GM18520 (cell line): ENCODE results near the gene EDARADD.
"Not testable (repeated sequence)": the region's sequence is repeated elsewhere in the genome, so short reads cannot be mapped to it uniquely, and the experiment has no call there.

Experiments used
- ATAC-seq: cut with Tn5 transposase; IDR thresholded peaks from one replicate; pipeline ENCODE4 v1.9.1; 2021; ENCODE audit not compliant: unreplicated experiment

The EDARADD gene

DNA sequence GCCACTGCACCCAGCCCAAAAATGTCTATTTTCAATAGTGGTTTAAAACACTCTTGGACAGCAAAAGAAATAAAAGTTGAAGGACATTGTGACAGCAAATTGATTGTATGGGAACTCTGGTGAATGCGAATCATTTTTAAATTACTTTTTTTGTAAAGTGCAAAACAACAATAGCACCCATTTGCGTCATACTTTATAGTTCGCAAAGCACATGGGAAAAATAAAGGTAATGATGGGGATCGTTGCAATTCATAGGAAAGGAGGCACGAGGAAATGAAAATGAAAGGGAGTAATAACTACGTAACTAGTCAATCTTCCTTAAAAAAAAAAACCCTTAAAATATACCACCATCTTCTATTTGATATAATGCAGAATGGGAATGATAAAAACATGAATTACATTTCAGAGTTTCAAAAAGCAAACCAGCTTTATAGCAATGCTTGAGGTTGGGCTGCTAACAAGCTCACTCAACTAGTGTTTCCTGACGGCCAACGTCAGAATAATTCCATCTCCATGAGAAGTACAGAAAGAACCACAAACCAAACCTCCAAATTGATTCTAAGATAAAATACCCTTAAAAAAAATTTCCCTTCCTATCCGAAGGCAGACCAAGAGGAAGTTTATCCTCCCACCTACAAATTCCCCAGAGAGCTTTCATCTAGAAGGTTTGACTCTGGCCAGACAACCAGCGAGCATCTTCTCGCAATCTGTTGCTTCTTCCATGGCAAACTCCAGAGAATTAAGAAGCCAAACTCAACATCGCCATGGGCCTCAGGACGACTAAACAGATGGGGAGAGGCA lies at the start of gene EDARADD:
TSS of gene EDARADD (plus strand) at position 606 of the 801 bp plus-strand sequence. CDS start at position 765, 159 bp downstream.
- ATAC-seq: no peak

DNA sequence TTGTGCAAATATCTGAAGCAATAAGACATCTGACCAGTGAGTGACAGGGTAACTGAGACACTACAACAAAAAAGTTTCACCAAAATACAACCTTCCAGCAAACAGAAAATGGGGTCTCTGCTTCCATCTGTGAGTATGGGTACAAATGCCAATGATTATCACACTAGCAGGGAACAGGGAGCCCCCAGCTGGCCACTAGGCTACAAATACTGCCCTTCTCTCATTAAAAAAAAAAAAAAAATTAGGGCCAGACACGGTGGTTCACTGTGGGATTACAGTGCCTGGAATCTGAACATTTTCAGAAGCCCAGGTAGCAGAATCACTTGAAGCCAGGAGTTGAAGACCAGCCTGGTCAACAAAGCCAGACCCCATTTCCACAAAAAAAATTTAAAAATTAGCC lies 48.4 kb upstream of the EDARADD start:
- no peak for ATAC-seq

DNA sequence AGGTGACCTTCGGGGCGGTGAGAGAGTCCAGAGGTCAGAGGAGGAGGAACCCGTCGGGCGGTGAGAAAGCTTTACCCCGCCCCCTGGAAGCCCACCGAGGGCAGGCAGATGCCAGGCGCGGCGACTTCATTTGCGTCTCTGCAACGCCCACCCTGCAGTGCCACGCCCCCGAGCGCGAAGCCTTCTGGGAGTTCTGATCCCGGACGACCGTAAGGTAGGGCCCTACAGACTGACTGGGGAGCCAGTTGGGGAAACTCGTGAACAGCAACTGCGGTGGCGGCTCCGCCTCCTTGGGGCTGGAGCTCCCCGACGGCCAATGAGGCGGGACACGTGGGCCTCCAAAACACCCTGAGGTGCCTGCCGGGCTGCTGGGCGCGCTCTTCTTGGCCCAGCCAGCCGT lies 46.0 kb upstream of the EDARADD start:
- ATAC-seq: no peak

DNA sequence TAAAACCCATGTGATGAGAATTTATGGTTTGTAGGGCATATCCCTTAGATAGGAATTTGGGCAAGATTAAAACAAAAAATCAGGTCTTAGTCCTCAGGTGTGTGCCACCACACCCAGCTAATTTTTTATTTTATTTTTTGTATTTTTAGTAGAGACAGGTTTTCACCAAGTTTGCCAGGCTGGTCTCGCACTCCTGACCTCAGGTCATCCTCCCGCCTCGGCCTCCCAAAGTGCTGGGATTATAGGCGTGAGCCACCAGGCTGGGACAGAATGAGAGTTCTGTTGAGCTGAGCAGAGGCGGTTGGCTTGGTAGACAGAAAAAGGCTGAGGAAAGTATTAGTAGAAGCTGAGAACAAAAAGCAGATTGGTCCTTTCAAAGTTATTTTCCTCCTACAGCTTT lies 43.8 kb upstream of the EDARADD start:
- no peak for ATAC-seq

DNA sequence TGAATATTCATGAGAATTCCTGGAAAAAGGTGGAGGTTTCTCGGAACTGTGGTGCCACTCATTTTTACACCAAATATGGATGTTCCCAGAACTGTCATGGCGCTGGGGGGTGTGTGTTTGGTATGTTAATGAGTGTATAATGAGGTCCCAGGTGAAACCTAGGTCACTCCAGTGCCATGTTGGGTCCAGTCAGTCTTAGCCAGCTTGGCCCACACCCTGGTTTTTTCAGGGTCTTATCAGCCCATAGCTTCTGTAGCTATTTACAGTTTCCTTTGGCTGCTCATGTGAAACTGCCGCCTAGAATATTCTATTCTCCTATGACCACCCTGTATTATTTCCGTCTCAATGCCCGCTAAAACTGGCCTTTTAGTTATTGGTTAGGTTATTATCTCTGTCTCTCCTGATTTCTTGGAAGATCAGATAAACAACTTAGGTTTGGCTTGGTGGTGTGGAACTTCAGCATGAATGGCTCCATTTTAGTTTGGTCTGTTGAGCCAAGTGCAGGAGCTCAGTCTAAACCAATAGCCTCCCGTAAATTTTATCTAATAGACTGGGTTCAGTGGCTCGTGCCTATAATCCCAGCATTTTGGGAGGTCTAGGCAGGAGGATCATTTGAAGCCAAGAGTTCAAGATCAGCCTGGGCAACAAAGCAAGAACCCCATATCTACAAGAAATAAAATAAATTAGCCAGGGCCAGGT lies 42.1 kb upstream of the EDARADD start:
- no peak for ATAC-seq

DNA sequence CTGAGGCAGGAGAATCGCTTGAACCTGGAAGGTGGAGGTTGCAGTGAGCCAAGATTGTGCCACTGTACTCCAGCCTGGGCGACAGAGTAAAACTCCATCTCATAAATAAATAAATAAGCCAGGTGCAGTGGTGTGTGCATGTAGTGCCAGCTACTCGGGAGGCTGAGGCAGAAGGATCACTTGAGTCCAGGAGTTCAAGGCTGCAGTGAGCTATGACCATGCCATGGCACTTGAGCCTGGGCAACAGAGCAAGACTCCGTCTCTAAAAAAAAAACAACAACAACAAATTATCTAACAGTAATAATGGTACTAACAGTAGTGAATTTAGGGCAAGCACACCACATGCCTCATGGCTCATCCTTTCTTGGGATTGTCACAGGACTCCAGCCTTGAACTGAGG lies 41.3 kb upstream of the EDARADD start:
- ATAC-seq: not testable (repeated sequence)

DNA sequence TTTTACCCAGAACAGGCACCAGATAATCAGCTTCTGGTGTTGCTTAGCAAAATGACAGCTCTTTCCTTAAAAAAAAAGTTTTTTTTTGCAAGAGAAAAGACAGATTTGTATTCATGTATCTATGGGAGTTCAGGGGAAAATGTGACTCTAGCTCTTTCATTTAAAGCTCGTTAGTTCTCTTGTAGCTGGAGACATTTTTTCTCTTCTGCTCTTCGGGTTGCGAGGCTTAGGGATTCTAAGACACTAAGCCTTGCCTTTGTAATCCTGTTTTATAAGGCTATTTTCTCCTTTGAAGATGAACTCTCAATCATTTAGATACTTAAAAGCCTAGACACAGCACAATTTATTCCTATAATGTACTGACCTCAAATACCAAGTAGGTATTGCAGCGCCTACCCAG lies 40.3 kb upstream of the EDARADD start:
- no peak for ATAC-seq

DNA sequence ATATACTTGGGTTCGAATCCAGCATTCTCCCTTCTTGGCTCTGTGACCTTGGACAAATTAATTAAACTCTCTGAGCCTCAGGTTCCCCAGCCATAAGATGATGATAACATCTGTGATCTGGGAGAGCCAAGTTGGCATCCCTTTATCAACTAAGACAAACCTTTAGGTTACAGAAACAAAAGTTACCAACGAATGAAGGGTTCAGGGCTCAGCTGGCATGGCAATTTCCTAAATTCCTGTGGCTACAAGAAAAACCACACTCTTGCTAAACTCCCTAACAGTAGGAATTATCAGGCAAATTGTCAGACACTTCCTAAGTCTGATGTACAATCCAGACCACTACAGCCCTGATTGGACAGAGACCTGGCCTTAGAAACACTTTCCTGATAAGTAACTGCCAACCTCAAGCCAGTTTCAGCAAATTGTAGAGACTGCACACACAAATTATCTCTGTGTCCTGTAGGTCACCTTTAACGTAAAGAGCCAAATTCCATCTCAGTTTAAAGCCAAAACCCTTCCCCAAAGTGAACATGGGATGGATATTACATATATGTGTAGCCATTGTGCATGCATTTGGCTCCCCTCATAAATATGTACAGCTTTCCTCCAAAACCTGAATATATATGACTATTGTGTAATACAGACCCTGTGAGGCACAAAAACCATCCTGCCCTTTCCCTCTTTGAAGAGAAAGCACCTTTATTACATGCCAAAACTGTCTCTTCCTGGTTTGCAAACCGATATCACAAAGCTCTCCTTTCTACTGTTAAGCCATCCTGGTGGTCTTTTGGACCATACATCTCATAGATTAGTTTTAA lies 39.5 kb upstream of the EDARADD start:
- no peak for ATAC-seq

DNA sequence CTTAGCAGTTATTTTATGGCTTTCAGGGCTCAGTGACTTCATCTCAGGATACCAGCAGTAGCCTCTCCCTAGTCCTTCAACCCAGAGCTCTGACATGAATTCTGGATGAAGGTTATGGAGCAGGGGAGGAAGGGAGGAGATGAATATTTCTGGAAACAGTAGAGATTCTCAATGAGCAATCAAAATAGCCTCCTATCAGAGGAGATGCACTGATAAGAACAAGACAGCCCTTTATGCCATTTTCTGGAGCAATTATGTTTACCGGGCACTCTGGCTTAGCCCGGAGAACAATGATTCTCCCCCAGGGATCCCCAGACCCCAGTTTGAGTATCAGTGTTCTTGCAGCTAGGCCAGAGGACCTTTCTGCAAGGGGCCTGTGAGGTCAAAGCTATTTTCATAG lies 37.9 kb upstream of the EDARADD start:
- no peak for ATAC-seq

DNA sequence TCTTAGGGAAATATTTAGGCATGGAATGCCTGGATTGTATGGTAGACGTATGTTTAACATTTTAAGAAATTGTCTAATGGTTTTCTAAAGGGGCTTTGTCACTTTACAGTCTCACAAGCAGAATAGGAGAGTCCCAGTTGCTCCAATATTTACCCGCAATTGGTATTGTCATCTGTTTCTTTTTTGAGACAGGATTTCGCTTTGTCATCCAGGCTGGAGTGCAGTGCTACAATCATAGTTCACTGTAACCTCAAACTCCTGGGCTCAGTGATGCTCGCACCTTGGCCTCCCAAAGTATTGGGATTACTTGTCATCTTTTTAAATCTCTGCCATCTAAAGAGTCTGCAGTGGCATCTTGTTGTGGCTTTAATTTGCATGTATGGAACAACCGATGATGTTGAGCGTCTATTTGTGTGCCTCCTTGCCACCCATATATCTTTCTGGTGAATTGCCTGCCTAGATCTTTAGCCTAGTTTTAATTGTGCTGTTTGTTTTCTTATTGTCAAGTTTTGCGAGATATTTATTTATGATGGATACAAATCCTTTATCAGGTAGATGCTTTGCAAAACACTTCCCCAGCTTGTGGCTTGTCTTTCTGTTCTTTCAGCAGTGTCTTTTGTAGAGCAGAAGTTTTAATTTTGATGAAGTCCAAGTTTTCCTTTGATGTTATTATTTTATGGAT lies 32.0 kb upstream of the EDARADD start:
- no peak for ATAC-seq

DNA sequence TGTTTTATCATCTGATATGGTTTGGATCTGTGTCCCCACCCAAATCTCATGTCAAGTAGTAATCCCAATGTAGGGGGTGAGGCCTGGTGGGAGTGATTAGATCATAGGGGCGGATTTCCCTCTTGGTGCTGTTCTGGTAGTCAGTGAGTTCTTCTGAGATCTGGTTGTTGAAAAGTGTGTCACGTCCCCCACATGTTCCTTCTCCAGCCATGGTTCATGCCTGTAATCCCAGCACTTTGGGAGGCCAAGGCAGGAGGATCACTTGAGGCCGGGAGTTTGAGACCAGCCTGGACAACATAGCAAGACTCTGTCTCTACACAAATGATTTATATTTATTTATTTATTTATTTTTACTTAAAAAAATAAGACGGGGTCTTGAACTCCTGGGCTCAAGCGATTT lies 30.8 kb upstream of the EDARADD start:
- ATAC-seq: no peak

DNA sequence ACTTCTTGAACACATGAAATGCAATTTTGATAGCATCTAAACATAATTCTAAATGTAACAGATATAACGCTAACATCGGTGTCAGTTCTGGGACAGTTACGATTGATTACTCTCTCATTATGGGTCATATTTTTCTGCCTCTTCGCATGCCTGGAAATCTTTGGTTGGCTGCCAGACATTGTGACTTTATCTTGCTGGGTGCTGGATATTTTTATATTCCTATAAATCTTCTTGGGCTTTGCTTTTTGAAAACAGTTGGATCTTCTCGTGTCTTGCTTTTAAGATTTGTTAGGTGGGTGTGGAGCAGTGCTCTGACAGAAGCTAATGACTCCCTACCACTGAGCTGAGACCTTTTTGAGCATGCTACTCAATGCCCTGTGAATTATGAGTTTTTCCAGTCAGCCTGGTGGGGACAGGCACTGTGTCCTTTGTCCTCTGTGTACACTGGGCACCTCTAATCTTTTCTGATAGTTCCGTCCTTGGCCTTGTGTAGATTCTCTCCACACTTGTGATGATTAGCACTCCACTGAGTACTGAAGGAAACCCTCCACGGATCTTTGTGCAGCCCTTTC lies 28.0 kb upstream of the EDARADD start:
- no peak for ATAC-seq

DNA sequence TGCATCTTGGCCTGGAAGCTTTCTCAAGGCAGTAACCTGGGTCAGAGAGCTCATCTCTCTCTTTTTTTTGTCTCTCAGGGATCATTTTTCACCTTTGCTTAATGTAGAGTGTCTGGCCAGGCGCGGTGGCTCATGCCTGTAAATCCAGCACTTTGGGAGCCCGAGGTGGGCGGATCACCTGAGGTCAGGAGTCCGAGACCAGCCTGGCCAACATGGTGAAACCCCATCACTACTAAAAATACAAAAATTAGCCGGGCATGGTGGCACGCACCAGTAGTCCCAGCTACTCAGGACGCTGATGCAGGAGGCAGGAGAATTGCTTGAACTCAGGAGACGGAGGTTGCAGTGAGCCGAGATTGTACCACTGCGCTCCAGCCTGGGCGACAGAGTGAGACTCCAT lies 27.4 kb upstream of the EDARADD start:
- not testable (repeated sequence) for ATAC-seq

DNA sequence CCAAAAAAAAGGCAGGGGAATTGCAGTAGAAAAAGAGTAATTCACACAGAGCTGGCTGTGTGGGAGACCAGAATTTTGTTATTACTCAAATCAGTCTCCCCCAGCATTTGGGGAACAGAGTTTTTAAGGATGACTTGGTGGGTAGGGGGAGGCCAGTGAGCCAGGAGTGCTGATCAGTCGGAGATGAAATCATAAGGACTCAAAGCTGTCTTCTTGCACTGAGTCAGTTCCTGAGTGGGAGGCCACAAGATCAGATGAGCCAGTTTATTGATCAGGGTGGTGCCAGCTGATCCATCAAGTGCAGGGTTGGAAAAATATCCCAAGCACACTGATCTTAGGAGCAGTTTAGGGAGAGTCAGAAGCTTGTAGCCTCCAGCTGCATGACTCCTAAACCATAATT lies 23.7 kb upstream of the EDARADD start:
- ATAC-seq: no peak

DNA sequence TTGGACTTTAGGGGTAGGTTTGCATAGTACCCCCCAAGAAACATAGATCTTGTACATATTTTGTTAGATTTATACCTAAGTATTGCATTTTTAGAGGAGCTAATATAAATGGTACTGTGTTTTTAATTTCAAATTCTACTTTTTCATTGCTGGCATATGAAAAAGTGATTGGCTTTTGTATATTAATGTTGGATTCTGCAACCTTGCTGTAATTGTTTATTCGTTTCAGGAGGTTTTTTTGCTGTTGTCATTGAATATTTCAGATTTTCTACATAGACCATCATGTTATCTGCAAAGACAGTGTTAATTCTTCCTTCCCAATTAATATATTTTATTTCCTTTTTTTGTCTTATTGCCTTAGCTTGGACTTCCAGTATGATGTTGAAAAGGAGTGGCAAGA lies 23.0 kb upstream of the EDARADD start:
- ATAC-seq: no peak

DNA sequence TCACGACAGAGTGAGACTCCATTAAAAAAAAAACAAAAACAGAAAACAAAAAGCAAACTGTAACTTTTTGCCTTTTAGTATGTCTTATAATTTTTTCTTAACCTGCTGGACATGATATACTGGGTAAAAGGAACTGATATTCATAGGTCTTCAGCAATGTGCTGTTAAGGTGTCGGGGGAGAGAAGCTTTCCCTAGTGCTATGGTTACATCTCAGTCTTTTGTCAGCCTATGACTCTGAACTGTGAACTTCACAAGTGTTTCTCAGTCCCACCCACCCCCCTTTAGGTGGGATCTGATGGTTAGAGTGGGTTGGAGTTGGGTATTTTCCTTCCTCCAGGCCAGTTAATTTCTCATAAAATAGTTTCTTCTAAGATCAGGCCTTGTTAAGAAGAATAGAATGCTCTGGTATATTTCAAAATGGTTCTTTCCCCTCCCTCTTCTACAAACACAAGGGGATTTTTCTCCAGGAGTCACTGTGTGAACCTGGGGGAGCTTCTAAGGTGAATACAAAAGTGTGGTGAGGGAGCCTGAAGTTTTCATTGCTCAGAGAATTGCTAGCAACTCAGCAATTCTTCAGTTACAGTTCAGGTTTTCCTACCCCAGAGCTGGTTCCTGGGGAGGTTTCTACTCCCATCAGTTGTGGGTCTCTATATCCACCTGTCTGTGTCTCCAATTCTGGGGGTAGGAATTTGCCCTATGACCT lies 16.1 kb upstream of the EDARADD start:
- no peak for ATAC-seq

DNA sequence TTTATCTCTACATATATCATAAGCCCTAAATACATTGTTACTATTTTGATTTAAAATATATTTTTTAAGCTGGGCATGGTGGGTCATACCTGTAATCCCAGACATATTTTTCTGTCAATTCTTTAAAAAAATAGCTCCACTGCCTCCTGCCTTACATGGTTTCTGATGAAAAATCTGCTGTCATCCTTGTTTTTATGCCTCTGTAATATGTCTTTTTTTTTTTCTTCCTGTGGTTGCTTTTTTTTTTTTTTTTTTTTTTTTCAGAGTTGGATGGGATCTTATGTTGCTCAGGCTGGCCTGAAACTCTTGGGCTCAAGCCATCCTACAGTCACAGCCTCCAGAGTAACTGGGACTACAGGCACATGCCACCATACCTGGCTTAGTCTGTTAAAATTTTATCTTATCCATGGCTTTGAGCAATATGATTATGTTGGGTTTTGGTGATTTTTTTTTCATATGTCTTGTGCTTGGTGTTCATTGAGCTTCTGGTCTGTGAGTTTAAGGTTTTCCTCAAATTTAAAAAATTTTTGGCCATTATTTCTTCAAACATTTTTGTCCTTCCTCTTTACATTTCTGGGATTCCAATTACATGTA lies 12.4 kb upstream of the EDARADD start:
- no peak for ATAC-seq

DNA sequence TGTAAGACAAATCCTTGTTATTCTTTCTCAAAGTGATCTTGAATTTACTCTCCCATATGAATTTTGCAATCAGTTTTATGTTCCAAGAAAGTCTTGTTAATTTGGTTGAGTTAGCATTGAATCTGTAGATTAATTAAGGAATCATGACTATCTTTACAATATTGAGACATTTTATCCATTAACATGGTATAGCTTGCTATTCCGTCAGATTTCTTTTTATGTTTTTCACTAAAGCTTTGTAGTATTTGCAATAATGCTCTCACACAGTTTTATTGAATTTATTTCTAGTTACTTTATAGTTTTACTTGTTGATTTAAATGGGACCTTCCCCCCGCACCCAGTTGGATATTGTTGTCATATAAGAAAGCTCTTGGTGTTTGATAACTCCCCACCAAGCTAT lies 5.8 kb upstream of the EDARADD start:
- no peak for ATAC-seq

DNA sequence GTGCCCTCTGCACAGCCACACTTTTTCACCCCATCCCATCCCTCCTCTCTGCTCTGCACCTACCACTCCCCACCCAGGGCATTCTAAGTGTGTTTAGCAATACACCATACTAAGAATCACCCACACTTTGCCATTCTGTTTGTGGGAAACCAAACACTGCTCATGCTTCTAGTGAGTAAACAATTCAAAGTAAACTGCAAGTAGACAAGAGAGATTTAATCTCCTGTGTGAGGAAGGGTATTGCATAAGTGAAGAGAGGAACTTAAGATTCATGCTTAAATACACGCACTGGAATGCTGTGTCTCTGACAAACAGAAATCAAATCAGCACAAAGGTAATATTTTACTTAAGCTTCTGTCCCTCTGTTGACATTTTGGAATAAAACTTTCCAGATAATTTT lies 4.8 kb upstream of the EDARADD start:
- ATAC-seq: no peak

DNA sequence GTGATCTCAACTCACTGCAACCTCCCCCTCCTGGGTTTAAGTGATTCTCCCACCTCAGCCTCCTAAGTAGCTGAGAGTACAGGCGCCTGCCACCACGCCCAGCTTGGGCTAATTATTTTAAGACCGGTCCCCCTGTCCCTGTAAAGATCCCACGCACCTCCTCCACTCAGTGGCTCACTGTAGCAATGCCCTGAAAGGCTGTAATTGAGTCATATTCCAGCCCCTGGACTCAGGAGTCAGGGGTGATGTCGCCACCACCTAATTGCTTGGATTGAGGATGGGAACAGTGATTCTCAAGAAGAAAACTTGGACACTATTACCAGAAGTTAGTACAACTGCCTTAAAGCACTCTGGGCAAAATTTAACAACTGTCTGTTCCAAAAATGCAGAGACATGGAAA lies 3.1 kb upstream of the EDARADD start:
- ATAC-seq: no peak
